CD1c-positive myeloid dendritic cell (primary cell): ENCODE measurements around the gene PLSCR2.
"Not testable (repeated sequence)": the region's sequence is repeated elsewhere in the genome, so short reads cannot be mapped to it uniquely, and the experiment has no call there.

Experiments used
- DNase-seq: peaks from one replicate; pipeline ENCODE4 v3.0.0-alpha.2; 2016; ENCODE audit errors: extremely low spot score

Gene PLSCR2, protein sequence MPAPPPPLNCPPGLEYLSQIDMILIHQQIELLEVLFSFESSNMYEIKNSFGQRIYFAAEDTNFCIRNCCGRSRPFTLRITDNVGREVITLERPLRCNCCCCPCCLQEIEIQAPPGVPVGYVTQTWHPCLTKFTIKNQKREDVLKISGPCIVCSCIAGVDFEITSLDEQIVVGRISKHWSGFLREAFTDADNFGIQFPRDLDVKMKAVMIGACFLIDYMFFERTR

DNA sequence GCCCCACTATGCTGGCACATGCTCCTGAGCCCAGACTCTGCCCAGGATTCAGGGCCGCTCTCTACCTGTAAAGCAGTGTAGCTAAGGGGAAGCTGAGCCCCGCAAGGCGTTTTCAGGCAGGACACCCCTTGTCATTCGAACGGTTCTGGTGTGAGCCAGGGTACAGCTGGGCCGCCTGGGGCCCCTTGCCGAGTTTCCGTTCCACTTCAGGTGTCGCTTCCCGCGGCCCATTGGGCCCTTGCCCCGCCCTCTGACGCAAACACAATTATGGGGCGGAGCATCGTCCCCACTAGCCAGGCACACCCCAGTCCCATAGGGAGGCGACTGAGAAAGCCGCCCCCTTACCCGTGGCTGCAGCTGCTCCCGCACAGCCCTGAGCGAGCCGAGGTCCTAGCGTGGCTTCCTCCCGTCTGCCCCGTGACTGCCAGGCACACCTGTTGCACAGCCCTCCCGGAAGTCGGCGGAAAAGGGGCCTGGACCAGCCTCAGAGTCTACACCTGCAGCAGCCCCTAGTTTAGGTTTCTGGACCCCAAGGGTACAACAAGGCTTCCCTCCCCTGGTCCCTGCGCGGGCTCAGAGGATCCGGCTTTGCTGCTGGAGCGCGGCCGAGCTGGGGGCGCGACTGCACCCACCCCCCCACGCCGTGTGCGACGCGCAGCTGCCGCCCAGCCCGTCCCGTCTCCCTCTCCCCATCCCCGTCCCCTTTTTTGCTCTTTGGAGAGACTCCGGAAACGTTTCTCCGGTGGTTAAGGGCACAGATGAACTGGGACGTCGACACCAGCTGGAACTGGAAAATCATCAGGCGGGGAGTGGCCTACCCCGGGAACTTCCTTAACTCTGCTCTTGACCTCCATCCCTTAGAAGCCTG is at the start of gene PLSCR2:
Gene PLSCR2, minus strand, starts transcription at position 412 of the 868 bp plus-strand sequence. CDS start 9,657 bp downstream, outside the sequence.
- peak; percentile 57 for DNase-seq

DNA sequence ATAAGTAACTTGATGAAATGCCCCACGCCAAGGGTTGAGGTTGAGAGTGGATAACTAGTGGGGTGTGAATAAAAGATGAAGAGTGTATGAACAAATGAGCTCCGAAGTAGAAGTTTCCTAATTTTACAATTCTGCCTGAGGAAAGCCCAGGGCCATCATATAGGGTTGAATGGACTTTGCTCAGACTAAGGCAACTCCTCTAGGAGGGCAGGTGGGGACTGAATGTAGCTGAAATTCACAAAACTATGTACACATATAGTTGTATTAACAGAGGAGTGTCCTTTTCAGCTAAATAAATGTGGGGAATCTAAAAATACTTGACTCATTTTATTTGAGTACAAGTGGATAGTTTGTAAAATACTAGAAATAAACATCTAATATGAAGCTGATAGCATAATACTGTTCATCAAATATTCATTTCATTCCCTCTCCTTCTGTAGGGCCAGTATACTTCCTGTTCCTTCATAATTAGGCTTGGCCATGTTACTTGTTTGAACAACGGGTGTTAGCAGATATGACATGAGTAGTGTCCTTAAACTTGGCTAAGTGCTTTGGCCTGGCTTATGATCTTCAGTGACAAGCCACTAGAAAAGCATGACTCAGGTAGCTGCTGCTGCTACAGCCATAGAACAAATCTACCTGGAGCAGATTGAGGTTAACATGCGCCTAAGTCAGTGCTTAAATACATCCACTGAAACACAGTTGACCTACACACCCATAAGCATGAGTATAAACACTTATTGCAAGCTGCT is 48.5 kb upstream of the PLSCR2 start:
- no peak for DNase-seq

DNA sequence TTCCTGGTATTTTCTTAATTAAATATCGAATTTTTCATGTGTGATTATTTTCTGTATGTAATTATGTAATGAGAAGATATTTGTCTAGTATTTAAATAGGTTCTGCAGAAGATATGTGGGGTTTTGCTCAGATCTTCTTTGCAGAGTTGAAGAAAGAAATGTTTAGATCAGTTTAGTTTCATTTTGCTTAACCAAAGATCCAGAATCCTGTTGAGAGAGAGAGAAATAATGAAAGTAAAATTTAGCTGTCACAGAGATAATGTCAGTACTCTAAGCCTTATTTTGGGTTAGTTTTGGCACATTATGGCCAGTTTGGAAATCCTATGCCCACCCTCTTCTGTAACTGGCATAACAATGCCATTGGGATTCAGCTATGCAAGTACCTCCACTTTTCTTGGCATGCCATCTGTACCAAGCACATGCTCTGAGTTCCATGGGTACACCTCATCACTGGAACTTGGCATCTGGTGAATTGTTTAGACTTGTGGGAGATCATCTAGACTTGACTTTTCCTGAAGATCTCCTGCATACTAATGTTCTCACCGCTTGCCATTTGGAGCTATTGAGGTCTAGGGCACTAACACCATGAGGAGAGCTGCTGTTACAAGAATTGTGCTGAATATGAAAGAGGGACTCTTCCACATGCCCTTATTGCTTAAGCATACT is 44.2 kb upstream of the PLSCR2 start:
- DNase-seq = no peak

DNA sequence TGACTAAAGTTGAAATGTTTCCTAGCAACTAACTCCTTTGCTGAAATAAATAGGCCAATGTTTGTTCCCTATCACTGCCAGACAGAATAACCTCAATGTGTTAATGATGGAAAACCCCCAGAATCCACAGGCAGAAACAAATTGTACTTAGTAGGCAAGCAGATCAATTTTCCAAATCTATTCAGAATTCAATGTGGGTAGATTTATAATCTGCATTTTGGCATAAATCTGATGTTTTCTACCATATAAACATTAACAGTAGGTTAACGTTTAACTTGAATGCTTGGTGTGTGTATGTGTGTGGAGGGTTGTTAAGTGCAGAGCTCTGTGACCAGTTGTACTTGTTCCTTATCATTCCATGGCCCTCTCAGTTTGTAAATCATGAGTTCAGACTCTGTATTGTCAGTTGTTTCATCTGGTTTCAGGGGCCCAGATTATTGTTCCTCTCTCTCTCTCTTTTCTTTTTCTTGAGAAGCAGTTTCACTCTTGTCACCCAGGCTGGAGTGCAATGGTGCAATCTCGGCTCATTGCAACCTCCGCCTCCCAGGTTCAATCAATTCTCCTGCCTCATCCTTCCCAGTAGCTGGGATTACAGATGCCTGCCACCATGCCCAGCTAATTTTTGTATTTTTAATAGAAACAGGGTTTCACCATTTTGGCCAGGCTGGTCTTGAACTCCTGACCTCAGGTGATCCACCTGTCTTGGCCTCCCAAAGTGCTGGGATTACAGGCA is 42.2 kb upstream of the PLSCR2 start:
- no peak for DNase-seq

DNA sequence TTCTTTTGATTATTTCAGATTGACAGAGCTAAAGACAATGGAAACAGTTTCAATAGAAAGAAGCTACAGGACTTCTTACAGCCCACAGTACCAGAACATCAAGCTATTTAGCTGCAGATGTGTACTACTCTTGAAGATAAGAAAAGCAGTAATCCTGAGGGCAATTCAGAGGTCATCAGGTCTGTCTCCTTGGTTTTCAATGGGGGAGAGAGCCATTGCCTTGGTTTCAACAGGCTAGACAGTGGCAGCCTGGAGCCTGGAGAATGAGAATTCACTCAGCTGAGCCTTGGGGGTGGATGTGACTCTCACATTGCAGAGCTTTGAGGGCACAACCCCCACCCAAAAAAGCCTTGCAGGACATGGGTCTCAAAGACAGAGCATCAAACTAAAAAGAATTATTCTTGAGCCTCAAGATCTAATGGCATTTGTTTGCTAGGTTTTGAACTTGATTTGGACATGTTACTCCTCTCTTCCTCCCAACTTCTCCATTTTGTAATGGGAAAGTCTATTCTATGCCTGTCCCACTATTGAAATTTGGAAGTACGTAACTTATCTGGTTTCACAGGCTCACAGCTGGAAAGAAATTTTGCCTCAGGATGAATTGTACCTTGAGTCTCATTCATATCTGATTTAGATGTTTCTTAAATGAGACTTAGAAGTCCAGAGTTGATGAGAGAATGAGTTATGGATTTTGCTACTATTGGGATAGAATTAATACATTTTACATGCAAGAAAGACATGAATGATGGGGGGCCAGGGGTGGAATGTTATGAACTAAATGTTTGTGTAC is 38.2 kb upstream of the PLSCR2 start:
- DNase-seq = no peak

DNA sequence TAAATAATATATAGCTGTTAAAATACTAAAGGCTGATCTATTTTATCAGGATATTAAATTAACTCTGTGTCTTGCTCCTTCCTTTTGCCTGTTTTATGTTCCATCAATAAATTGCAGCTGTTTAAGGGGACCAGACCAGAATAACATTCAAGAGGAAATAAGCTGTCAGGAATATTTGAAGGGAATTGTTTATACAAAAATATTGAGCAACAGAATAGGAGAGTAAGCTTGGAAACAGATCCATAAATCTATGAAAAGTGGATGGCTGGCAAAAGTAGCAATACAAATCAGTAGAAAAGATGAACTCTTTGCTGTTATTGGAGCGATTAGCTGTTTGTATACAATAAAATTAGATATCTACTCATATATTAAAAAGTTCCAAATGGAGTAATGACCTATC is 36.2 kb upstream of the PLSCR2 start:
- no peak for DNase-seq

DNA sequence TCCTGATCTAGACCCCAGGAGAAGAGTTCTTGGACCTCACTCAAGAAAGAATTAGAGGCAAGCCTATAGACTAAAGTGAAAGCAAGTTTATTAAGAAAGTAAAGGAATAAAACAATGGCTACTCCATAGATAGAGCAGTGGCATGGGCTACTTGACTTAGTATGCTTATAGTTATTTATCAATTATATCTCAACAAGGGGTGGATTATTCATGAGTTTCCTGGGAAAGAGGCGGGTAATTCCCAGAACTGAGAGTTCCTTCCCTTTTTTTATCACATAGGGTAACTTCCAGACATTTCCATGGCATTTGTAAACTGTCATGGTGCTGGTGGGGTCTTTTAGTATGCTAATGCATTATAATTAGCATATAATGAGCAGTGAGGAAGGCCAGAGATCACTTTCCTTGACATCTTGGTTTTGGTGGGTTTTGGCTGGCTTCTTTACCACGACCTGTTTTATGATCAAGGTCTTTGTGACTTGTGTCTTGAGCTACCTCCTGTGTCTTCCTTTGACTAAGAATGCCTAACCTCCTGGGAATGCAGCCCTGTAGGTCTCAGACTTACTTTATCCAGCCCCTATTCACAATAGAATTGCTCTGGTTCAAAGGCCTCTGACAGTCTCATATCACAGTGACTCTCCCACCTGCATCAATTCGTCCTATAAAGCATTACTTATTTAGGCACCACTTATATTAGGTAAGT is 35.3 kb upstream of the PLSCR2 start:
- peak; percentile 51 for DNase-seq

DNA sequence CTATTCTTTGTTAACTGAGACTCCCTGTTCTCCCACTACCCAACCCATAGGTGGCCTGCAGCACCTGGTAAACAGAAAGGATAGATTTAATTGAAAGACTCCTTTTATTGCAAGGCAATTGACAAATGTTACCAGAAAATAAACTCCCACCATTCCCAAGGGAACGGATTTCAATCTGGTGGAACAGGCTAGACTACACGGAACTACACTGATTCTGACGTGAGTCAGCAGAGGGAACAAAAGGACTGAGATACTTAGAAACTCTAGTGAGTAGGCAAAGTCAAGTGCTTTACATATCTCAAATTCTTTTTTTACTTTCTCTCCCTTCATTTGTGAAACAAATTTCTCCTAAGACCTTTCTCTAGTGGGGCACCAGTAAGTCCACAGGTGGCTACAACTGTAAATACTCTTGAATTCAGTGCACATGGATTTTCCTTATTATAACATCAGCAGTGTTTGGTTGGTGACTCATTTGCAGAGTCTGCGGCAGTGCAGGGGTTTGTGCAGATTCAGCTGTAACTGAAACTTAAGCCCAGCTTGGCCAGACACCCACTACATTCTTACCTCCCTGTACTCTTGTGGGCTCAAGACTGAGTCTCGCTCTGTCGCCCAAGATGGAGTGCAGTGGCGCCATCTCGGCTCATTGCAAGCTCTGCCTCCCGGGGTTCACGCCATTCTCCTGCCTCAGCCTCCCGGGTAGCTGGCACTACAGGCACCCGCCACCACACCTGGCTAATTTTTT is 34.3 kb upstream of the PLSCR2 start:
- peak; percentile 43 for DNase-seq

DNA sequence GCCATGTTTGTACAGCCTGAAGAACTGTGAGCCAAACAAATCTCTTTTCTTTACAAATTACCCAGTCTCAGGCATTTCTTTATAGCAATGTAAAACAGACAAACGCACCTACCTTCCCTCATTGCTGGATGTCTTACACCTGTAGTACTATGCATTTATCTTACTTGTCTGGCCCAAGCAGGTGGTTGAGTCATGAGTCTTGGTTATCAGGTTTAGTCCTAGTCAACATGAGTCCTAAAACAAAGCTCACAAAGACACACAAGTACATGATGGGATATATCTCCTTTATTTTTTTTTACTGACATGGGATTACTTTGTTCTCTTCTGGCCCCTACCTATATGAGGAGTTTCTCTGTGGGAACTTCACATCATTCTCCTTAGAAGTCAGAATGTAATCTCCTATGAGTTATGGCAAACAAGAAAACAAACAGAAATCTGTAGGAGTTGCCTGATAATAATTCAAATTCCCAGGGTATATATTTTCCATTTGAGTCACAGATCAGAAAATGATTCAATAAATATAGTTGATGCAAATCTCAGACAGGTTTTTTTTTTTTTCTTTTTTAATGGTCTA is 33.6 kb upstream of the PLSCR2 start:
- no peak for DNase-seq

DNA sequence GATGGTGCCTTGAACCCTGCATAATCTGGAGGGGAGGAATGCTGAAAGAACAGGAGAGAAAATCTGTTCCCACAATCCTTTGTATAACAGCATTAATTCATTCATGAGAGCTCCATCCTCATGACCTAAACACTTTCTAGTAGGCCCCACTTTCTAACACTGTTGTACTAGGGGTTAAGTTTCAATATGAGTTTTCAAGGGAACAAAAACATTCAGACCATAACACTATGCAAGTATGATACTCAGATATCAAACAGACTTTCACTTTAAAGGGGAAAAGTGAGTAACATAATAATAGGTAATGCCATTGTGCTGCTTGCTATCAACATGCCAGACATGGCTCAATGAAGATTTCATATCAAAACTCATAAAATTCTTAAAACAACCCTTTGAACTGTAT is 32.4 kb upstream of the PLSCR2 start:
- DNase-seq = no peak

DNA sequence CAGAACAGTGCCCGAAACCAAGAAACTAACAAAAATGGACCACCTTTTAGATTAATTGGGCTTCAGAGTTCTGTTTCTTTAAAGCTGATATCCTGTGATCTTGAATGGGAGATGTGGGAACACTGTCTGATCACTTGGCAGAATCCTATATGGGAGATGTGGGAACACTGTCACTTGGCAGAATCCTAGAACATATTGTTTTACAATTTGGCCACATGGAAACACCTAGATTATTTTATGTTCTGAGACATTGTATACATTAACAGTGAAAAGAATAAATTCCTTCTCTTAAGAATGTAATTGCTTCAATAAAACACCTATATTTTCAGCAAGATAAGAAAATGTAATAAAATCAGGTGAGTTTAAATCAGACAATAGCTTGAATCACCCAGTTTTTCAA is 30.3 kb upstream of the PLSCR2 start:
- no peak for DNase-seq

DNA sequence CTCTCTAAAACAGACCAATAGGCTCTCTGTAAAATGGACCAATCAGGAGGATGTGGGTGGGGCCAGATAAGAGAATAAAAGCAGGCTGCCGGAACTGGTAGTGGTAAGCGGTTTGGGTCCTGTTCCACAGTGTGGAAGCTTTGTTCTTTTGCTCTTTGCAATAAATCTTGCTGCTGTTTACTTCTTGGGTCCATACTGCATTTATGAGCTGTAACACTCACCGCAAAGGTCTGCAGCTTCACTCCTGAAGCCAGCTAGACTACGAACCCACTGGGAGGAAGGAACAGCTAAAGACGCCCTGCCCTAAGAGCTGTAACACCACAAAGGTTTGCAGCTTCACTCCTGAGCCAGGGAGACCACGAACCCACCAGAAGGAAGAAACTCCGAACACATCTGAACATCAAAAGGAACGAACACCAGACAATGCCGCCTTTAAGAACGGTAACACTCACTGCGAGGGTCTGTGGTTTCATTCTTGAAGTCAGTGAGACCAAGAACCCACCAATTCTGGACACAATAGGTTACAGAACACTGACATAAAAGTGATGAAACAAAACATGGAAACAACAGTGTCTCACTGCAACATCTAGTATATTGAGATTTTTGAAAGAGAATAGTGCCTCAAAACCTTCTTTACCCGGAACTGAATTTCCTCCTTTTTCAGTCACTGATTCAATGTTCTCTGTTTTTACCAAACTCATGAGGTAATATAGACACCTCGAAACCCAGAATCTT is 28.8 kb upstream of the PLSCR2 start:
- no peak for DNase-seq

DNA sequence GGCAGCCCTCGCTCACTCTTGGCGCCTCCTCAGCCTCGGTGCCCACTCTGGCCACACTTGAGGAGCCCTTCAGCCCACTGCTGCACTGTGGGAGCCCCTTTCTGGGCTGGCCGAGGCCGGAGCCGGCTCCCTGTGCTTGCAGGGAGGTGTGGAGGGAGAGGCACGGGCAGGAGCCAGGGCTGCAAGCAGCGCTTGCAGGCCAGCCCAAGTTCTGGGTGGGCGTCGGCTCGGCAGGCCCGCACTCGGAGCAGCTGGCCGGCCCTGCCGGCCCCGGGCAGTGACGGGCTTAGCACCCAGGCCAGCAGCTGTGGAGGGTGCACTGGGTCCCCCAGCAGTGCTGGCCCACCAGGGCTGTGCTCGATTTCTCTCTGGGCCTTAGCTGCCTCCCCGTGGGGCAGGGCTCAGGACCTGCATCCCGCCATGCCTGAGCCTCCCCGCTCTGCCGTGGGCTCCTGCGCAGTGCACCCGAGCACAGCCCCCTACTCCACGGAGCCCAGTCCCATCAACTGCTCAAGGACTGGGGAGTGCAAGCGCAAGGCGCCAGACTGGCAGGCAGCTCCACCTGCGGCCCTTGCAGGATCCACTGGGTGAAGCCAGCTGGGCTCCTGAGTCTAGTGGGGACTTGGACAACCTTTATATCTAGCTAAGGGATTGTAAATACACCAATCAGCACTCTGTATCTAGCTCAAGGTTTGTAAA is 27.9 kb upstream of the PLSCR2 start:
- not testable (repeated sequence) for DNase-seq

DNA sequence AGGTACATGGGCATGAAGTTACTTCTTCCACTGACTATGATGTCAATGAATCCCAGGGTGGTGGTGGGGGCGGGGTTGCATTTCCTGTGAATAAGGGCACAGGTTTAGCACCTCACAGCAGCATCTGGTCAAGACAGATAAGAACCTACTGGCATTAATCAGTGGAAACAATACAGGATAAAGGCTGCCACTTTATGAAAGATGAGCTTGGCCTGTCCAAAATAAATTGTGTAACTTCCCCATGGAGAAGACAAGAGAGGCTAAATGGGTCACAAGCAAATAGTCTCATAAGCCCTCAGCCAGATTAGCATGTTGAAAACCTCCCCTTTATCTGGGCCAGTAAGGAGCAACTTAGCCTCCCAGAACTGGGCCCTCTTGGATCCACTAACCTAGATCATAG is 27.4 kb upstream of the PLSCR2 start:
- DNase-seq = no peak

DNA sequence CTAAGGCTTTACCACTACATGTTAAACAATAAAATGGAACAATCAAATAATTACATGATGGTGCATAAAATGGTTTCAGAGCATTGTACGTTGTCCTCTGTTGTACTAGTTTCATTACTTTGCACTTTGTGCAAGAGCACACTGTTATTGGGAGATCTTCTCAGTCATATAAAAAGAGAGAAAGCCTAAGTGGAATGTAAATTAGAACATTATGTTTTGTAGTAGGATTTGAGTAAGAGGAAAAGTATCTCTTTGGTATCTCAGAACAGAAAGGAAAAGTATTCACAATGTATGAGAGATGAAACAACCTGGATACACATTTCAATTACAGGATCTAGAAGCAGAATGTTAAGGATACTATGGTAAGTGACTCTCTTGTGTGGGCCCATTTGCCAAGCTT is 26.9 kb upstream of the PLSCR2 start:
- no peak for DNase-seq

DNA sequence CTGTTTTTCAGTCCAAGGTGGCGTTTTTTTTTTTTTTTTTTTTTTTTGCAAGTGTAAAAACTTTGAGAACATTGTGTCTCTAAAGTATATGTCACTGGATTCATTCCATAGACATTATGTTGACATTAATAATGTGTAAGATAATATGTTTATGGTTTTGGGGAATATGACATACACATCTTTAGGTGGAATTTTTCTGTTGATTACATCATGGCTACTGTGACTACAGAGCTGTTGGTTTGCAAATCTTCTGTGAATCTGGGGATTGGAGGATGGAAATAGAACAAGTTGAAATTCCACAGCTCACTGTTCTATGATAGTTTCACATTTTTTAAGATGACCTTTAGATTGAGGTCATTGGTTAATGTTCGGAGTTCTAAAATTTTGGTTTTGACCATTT is 24.4 kb upstream of the PLSCR2 start:
- no peak for DNase-seq

DNA sequence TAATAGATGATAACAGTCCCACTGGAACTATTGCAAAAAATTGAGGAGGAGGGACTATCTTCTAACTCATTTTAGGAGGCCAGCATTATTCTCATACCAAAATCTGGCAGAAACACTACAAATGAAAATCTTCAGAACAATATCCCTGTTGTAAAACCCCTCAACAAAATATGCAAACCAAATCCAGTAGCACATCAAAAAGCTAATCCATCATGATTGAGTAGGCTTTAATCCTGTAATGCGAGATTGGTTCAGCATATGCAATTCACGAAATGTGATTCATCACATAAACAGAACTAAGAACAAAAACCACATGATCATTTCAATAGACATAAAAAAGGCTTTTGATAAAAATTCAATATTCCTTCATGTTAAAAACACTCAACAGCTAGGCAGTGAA is 23.9 kb upstream of the PLSCR2 start:
- no peak for DNase-seq

DNA sequence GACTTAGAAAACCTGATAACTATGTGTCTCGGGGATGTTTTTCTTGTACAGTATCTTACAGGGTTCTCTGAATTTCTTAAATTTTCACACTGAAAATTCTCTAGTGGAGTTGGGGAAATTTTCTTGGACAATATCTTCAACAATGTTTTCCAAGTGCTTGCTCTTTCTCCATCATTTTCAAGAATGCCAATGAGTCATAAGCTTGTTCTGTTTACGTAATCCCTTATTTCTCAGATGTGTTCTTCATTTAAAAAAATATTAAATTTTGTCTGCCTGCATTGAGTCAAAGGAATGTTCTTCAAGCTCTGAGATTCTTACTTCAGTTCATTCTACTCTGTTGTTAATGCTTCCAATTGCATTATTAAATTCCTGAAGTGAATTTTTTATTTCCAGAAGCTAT is 21.9 kb upstream of the PLSCR2 start:
- no peak for DNase-seq
